Measurements from ENCODE around the gene THAP7. TPM values are rescaled to one million over a fixed set of nuclear protein-coding genes. Genes with fewer than 3 reads are reported as not detected.

THAP7 gene
- total RNA-seq, 1 experiment from 2014 or later, result 19.3 TPM

DNA sequence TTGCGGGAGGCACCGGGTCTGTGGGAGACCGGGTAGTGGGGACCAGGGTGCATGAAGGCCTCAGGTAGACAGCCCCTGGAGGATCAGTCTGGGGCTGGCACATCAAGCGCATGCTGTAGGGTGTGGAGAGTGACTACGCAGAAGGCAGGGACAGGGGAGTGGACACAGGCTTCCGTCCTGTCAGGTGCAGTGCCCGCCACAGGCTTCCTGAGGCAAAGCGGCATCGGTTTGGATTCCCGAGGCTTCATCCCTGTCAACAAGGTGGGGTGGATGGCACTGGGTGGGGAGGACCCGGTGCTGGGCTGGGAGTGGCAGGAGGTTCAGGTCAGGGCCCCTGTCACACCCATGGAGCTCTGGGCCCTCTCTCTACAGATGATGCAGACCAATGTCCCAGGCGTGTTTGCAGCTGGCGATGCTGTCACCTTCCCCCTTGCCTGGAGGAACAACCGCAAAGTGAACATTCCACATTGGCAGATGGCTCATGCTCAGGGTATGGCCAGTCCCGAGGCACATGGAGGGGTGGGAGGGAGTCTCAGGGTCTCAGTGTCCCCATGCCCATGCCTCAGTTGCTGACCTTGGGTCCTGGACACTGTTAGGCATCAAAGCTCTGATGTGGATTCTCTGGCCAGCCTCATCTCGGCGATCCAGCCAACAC lies 24.3 kb downstream of the THAP7 start:
- no peak overlapping the region for H3K4me3 Mint-ChIP-seq
- ChIA-PET POLR2A (no interaction called here), CTCF (interaction anchor here (1.0 to 4.7 kb wide), 2 partner anchors 21 to 92 kb away, joined by 3 to 14 read pairs; no protein-coding TSS in a partner anchor)

DNA sequence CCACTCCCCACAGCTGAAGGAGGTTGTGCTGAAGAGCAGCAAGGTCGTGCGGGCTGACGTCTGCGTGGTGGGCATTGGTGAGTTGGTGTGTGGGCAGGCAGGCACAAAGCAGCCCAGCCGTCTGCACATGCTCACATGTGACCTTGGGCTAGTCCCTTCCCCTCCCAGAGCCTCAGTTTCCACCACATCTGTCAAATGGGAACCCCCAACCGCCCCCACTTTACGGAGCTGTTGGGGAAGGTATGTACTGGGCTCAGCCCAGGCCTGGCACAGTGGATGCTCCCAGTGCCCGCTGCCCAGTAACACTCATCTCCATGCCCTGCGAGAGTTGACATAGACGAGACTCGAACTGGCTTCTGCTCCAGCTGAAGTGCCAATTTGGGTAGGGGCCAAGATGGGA lies 24.9 kb downstream of the THAP7 start:
- ATAC-seq (no peak), DNase-seq (ENCODE audit: low spot score) (no peak)
- no peak overlapping the region for H3K4me3 Mint-ChIP-seq
- TF ChIP-seq ZNF263 (CRISPR knock-in tag; IDR thresholded peaks at IDR 0.05; ENCODE audit: low read depth), result no peak
- TF ChIP-seq ZNF232 (CRISPR knock-in tag; IDR thresholded peaks at IDR 0.05), result no peak
- no peak for TF ChIP-seq CBFB (CRISPR knock-in tag; IDR thresholded peaks at IDR 0.05; ENCODE audit: low read depth)
- TF ChIP-seq, protein P1, sequence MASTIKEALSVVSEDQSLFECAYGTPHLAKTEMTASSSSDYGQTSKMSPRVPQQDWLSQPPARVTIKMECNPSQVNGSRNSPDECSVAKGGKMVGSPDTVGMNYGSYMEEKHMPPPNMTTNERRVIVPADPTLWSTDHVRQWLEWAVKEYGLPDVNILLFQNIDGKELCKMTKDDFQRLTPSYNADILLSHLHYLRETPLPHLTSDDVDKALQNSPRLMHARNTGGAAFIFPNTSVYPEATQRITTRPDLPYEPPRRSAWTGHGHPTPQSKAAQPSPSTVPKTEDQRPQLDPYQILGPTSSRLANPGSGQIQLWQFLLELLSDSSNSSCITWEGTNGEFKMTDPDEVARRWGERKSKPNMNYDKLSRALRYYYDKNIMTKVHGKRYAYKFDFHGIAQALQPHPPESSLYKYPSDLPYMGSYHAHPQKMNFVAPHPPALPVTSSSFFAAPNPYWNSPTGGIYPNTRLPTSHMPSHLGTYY (CRISPR knock-in tag; IDR thresholded peaks at IDR 0.05), result no peak
- no peak for TF ChIP-seq SP1 (CRISPR knock-in tag; conservative IDR thresholded peaks at IDR 0.05)
- TF ChIP-seq ZNF416 (CRISPR knock-in tag; IDR thresholded peaks at IDR 0.05), result no peak
- TF ChIP-seq, protein P2, sequence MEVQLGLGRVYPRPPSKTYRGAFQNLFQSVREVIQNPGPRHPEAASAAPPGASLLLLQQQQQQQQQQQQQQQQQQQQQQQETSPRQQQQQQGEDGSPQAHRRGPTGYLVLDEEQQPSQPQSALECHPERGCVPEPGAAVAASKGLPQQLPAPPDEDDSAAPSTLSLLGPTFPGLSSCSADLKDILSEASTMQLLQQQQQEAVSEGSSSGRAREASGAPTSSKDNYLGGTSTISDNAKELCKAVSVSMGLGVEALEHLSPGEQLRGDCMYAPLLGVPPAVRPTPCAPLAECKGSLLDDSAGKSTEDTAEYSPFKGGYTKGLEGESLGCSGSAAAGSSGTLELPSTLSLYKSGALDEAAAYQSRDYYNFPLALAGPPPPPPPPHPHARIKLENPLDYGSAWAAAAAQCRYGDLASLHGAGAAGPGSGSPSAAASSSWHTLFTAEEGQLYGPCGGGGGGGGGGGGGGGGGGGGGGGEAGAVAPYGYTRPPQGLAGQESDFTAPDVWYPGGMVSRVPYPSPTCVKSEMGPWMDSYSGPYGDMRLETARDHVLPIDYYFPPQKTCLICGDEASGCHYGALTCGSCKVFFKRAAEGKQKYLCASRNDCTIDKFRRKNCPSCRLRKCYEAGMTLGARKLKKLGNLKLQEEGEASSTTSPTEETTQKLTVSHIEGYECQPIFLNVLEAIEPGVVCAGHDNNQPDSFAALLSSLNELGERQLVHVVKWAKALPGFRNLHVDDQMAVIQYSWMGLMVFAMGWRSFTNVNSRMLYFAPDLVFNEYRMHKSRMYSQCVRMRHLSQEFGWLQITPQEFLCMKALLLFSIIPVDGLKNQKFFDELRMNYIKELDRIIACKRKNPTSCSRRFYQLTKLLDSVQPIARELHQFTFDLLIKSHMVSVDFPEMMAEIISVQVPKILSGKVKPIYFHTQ (CRISPR knock-in tag; IDR thresholded peaks at IDR 0.05), result no peak
- TF ChIP-seq ZNF671 (CRISPR knock-in tag; IDR thresholded peaks at IDR 0.05), result no peak
- CTCF ChIA-PET, result interaction anchor here (4.7 kb wide), 1 partner anchor 91 kb away, joined by 14 read pairs; no protein-coding TSS in a partner anchor
- no peak overlapping the region for H3K27ac Mint-ChIP-seq
- H3K4me1 Mint-ChIP-seq, result peaks cover 23% of the 10 kb centered on the region
- peaks cover 10% of the 10 kb centered on the region; the same call in 1 of the 2 replicates for H3K36me3 Mint-ChIP-seq
- peaks cover 12% of the 10 kb centered on the region for H3K9me3 Mint-ChIP-seq
- H3K27me3 Mint-ChIP-seq (ENCODE audit: low read depth), result peaks cover 36% of the 10 kb centered on the region
- POLR2A ChIA-PET, result no interaction called here

More for the DNA sequence above, 24.3 kb downstream of the THAP7 start:
- Mint-ChIP-seq H3K4me1 (peaks cover 26% of the 10 kb centered on the region), H3K27me3 (ENCODE audit: low read depth) (peaks cover 38% of the 10 kb centered on the region), H3K36me3 (peaks cover 10% of the 10 kb centered on the region; the same call in 1 of the 2 replicates), H3K27ac (no peak overlapping the region), H3K9me3 (peaks cover 12% of the 10 kb centered on the region)
- no peak for DNase-seq (ENCODE audit: low spot score)
- no peak for TF ChIP-seq ESRRA (CRISPR knock-in tag; IDR thresholded peaks at IDR 0.05; ENCODE audit: borderline replicate concordance)
- TF ChIP-seq, protein P3, sequence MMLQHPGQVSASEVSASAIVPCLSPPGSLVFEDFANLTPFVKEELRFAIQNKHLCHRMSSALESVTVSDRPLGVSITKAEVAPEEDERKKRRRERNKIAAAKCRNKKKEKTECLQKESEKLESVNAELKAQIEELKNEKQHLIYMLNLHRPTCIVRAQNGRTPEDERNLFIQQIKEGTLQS (CRISPR knock-in tag; conservative IDR thresholded peaks at IDR 0.05), result no peak
- no peak for TF ChIP-seq NFE2L1 (CRISPR knock-in tag; IDR thresholded peaks at IDR 0.05)
- TF ChIP-seq JAZF1 (CRISPR knock-in tag; IDR thresholded peaks at IDR 0.05), result no peak
- TF ChIP-seq ZNF219 (CRISPR knock-in tag; IDR thresholded peaks at IDR 0.05; ENCODE audit: borderline replicate concordance), result no peak
- ATAC-seq, result no peak

DNA sequence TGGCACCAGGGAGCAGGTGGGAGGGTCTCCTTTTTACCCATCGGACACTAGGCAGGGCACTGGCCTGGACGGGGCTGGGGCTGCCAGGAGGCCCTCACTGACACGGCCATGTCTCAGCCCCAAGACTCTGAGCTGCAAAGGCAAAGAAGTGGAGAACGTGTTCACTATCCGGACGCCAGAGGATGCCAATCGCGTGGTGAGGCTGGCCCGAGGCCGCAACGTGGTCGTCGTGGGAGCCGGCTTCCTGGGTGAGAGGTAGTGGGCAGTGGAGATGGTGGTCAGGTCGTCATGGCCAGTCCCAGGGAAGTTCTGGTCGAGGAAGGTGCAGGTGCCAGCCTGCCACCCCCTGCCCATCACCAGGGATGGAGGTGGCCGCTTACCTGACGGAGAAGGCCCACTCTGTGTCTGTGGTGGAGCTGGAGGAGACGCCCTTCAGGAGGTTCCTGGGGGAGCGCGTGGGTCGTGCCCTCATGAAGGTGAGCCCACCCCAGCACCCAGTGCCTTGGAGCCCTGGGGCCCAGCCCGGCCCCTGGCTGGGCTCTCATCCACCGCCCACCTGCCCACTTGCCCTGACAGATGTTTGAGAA lies 25.5 kb downstream of the THAP7 start:
- POLR2A ChIA-PET, result no interaction called here
- peaks cover 10% of the 10 kb centered on the region; the same call in 1 of the 2 replicates for H3K36me3 Mint-ChIP-seq
- CTCF ChIA-PET, result interaction anchor here (4.7 kb wide), 1 partner anchor 91 kb away, joined by 14 read pairs; no protein-coding TSS in a partner anchor

More for the DNA sequence above, 25.5 kb downstream of the THAP7 start:
- H3K27ac Mint-ChIP-seq, result no peak overlapping the region
- DNase-seq (ENCODE audit: low spot score), result no peak
- peaks cover 21% of the 10 kb centered on the region for H3K4me1 Mint-ChIP-seq
- no peak for ATAC-seq
- no peak for TF ChIP-seq ZNF219 (CRISPR knock-in tag; IDR thresholded peaks at IDR 0.05; ENCODE audit: borderline replicate concordance)
- no peak overlapping the region for H3K4me3 Mint-ChIP-seq
- H3K27me3 Mint-ChIP-seq (ENCODE audit: low read depth), result peaks cover 34% of the 10 kb centered on the region
- peaks cover 12% of the 10 kb centered on the region for H3K9me3 Mint-ChIP-seq

Measured in WTC11 (cell line).